OCI-LY3 (cell line): Measurements from ENCODE around the gene NRG3.

Source experiments
- CTCF ChIP-seq: fragments of 200-600, 300-600 bp; sonication (generic); IDR thresholded peaks from 2 replicates; pipeline ENCODE4 v1.5.1; 2014; ENCODE audit warnings: antibody characterized with exemption, low read length, low read depth
- EZH2phosphoT487 ChIP-seq: fragments of 200-600 bp; shearing (Covaris generic); IDR thresholded peaks from 2 replicates; pipeline ENCODE4 v1.6.1; 2018; ENCODE audit warnings: antibody characterized with exemption, mixed run types, low read depth

GRCh38 chr10:81928119-81928518 is 53.1 kb downstream of the NRG3 start:
- TF ChIP-seq CTCF (no peak), EZH2phosphoT487 (no peak)
